Left lung (tissue), 10 donors: Measurements from ENCODE around the gene CHD3. TPM values are rescaled to one million over a fixed set of nuclear protein-coding genes. Genes with fewer than 3 reads are reported as not detected.

ENCODE experiments used
- ATAC-seq: fragments of 200-7000 bp; cut with Tn5 transposase; one replicate; pipeline ENCODE4 v1.9.1; 2020; ENCODE audit warnings: moderate library complexity
- DNase-seq, 4 donors: peaks; one replicate each; pipeline ENCODE4 v3.0.0-alpha.2; 2013 to 2020
- H3K27ac ChIP-seq, 2 donors: fragments of 200-600 bp; sonication (generic) in 1 of 2; one replicate each; pipeline versions ENCODE4 v1.5.0 to v1.8.0; 2020 to 2021
- H3K27me3 ChIP-seq, 2 donors: fragments of 200-600 bp; sonication (generic) in 1 of 2; one replicate each; pipeline versions ENCODE4 v1.5.0 to v1.8.0; 2020 to 2021
- H3K36me3 ChIP-seq, 2 donors: fragments of 200-600 bp; sonication (generic) in 1 of 2; one replicate each; pipeline versions ENCODE4 v1.5.0 to v1.8.0; 2020 to 2021
- H3K4me1 ChIP-seq, 2 donors: fragments of 200-600 bp; one replicate each; pipeline ENCODE4 v1.8.0; 2021
- H3K4me3 ChIP-seq, 2 donors: fragments of 200-600 bp; sonication (generic) in 1 of 2; one replicate each; pipeline versions ENCODE4 v1.5.0 to v1.8.0; 2020 to 2021; ENCODE audit warnings: mild to moderate bottlenecking in 1 of 2
- H3K9me3 ChIP-seq, 2 donors: fragments of 200-600 bp; sonication (generic) in 1 of 2; one replicate each; pipeline versions ENCODE4 v1.5.0 to v1.8.0; 2020 to 2021
- CTCF ChIP-seq, 2 donors: fragments of 200-600 bp; sonication (generic) in 1 of 2; IDR thresholded peaks; one replicate each; pipeline versions ENCODE4 v1.5.0 to v1.8.0; 2021; ENCODE audit warnings: antibody characterized with exemption in 2 of 2
- intact Hi-C, 2 donors: fragments of 100-400 bp; cut with DNase I; formaldehyde crosslinking; loops; one replicate each; pipeline versions ENCODE4 v1.11.2 to v1.14.2; 2022
- polyA plus RNA-seq, 6 donors: library from polyadenylated mRNA; unstranded; fragments of 120-200 nt; gene quantifications; one replicate each; pipeline ENCODE4 v1.2.1, GENCODE V29; 2013; ENCODE audit not compliant: insufficient read length in 6 of 6
- total RNA-seq, 2 donors: library from RNA; stranded (reverse); fragmentation: NEBNext Ultra II Directional; extraction: Animal tissue kit (Norgen Biotek cat#: 25700); gene quantifications; one replicate each; pipeline ENCODE4 v1.2.1, GENCODE V29; 2021
- donor health status: DM: no; HTN: yes; CAD: no.
- donor health status: DM: no; HTN: no; CAD: no.

CHD3 gene
- total and polyA plus RNA-seq, 8 donors = 95.3 to 222 (median 202) TPM

GRCh38 chr17:7922845-7923628 is 34.4 kb downstream of the CHD3 start:
- no peaks in the 10 kb centered on the region for H3K9me3 ChIP-seq
- TF ChIP-seq CTCF (IDR thresholded peaks at IDR 0.05) = no peak
- intact Hi-C loops = no loop called here

GRCh38 chr17:7927596-7927995 is 39.0 kb downstream of the CHD3 start:
- no peak for TF ChIP-seq CTCF (IDR thresholded peaks at IDR 0.05)
- peaks cover 10 to 26% of the 10 kb centered on the region in 2 donors for H3K4me1 ChIP-seq
- DNase-seq (no peak), ATAC-seq (no peak)
- H3K9me3 ChIP-seq = no peaks in the 10 kb centered on the region
- no peak overlapping the region for H3K27ac ChIP-seq
- H3K27me3 ChIP-seq = no peaks in the 10 kb centered on the region
- H3K4me3 ChIP-seq = no peak overlapping the region
- H3K36me3 ChIP-seq = peaks cover 0 to 13% of the 10 kb centered on the region in 2 donors
- intact Hi-C loops = no loop called here

More at GRCh38 chr17:7922845-7923628, 34.4 kb downstream of the CHD3 start:
- ATAC-seq (peak; percentile 99), DNase-seq (peak; percentile 85 to 96 (median 90))
- peaks cover 9 to 16% of the 10 kb centered on the region in 2 donors for H3K4me1 ChIP-seq
- peak overlapping the region; percentile 55 to 73 for H3K27ac ChIP-seq
- peak overlapping the region; percentile 27 to 43 for H3K4me3 ChIP-seq
- no peaks in the 10 kb centered on the region for H3K27me3 ChIP-seq
- H3K36me3 ChIP-seq = no peaks in the 10 kb centered on the region

GRCh38 chr17:7929158-7930023 is 40.8 kb downstream of the CHD3 start, which contains the start of gene KCNAB3:
Gene KCNAB3 (minus strand): TSS chr17:7929856. CDS start chr17:7929435, 421 bp downstream.
- Histone ChIP-seq H3K9me3 (no peaks in the 10 kb centered on the region), H3K27me3 (no peaks in the 10 kb centered on the region), H3K27ac (no peak within 1 kb of the TSS), H3K4me3 (peak within 1 kb of the TSS in 1 of 2 donors; percentile 79), H3K4me1 (peaks cover 13 to 34% of the 10 kb centered on the region in 2 donors), H3K36me3 (peaks cover 0 to 15% of the 10 kb centered on the region in 2 donors)
- no peak for TF ChIP-seq CTCF (IDR thresholded peaks at IDR 0.05)
- ATAC-seq (no peak), DNase-seq (peak; percentile 60 to 81 (median 74))
- intact Hi-C loops = no loop called here

- H3K4me3 ChIP-seq = peak overlapping the region; percentile 77 to 79
- peak overlapping the region; percentile 49 to 91 for H3K27ac ChIP-seq
- ATAC-seq = no peak
- intact Hi-C loops = no loop called here
- peaks cover 0 to 30% of the 10 kb centered on the region in 2 donors for H3K36me3 ChIP-seq
- H3K9me3 ChIP-seq = no peaks in the 10 kb centered on the region
- TF ChIP-seq CTCF (IDR thresholded peaks at IDR 0.05) = no peak
- peaks cover 13 to 42% of the 10 kb centered on the region in 2 donors for H3K4me1 ChIP-seq
- no peaks in the 10 kb centered on the region for H3K27me3 ChIP-seq
- no peak for DNase-seq
Observed at GRCh38 chr17:7930841-7931631, 42.4 kb downstream of the CHD3 start.
